Gastroesophageal sphincter (tissue), 3 donors: ENCODE data around the gene DR1.

ENCODE experiments used
- CTCF ChIP-seq, 4 experiments: fragments of 200-600 bp in 2 of 4; fragments of 450-650 bp in 2 of 4; sonication (generic) in 1 of 4; IDR thresholded peaks; one replicate each; pipeline ENCODE4 v1.5.1; 2017 to 2019; ENCODE audit warnings: antibody characterized with exemption in 4 of 4, mild to moderate bottlenecking in 2 of 4, moderate library complexity in 2 of 4
- EP300 ChIP-seq: sonication (generic); formaldehyde crosslinking; IDR thresholded peaks from one replicate; pipeline ENCODE4 v1.6.1; 2017; ENCODE audit warnings: antibody characterized with exemption, mild to moderate bottlenecking
- POLR2A ChIP-seq, 2 donors: fragments of 450-650 bp; IDR thresholded peaks; one replicate each; pipeline ENCODE4 v1.6.1; 2017; ENCODE audit warnings: antibody characterized with exemption in 2 of 2, mild to moderate bottlenecking in 2 of 2, moderate library complexity in 1 of 2

DNA sequence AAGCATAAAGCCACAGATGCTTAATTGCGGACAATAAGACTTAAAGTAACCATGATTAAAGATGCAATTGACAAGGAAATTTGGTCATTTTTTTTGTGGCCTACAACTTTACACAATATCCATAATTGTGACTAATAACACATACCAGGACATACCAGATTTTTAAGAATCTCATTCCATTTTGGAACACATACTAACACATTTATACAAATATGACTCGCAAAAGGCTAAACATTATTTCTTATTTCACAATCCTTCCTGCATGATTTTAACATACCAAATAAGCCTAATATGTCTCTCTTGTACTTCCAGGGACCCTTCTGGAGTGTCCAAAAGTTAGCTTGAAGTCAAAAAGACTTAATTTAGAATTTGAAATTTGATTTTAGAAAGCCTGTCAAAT, 48.8 kb downstream of the DR1 start:
- no peak for TF ChIP-seq POLR2A (IDR thresholded peaks at IDR 0.05)
- no peak for TF ChIP-seq CTCF (IDR thresholded peaks at IDR 0.05)
- no peak for TF ChIP-seq EP300
